Measurements from ENCODE around the gene PEAK1. TPM values are rescaled to one million over a fixed set of nuclear protein-coding genes. Genes with fewer than 3 reads are reported as not detected.
A peak's percentile ranks its signal among the peaks of the same experiment; 100 is the strongest.
"Not testable (repeated sequence)": the region's sequence is repeated elsewhere in the genome, so short reads cannot be mapped to it uniquely, and the experiment has no call there.

Gene PEAK1
- polyA plus RNA-seq, 12 donors: 30.1 to 62.5 (median 38.3) TPM; not detected in 1

DNA sequence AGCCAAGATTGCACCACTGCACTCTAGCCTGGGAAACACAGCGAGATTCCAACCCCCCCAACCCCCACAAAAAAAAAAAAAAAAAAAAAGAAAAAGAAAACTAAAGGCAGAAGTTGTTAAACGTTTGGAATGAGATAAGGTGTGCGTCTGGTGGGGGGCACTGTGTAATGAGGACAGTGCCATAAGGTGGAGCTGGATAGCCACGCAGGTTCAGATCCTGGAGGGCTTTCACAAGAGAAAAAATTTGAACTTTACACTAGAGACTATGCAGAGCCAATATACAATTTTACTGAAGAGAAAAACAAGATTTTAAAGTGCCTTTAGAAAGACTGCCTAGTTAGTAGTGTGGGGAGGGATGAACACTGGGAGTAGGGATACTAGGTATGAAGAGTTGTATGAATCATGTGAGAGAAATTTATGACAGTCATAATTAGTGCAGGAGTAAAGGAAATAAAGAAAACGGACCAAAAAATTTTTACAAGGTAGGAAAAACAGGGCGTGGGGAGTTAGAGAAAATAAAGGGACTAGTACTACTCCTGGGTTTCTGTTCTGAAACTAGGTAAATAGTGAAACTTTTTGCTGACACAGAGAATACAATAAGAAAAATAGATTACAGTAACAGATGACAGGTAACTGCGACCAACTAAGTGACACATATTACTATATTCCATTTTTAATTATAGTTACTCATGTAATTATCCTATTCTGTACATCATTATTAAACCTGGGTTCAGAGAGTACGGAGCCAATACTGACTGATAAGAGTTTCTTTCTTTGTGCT, 108.1 kb downstream of the PEAK1 start:
- DNase-seq: no peak

DNA sequence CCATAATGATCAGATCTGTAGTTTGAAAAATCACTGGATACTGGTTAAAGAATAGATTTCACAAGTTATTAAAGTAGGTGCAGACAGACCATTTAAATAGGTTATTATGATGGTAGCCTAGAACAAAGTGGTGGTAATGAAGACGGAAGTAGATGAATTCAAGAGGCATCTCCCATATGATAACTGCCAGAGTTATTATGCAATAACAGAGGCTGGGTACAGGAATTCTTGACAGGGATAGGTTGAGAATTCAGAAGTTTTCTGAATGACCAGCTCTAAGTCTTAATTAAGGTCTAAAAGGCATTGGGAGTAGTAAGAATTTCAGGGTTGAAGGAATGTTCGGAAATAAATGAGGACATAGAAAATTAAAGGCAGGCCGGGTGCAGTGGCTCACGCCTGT, 108.9 kb downstream of the PEAK1 start:
- DNase-seq: no peak

DNA sequence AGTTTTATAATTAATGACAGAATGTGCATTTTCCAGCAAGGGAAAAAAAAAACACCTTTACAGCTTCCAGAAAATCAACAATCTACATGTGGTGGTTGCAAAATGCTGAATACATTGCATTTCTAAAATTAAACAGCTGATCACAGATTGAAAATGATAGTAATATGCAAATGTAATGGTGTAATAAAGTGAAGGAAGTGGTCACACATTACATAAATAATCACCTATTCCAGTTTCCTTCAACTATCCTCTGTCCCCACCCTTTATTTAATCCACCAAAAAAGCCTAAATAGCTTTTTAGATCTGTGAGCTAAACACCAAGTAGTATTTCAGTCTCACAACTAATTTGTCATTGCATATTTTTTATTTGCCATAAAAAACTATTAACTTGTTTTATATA, 110.5 kb downstream of the PEAK1 start:
- DNase-seq: no peak

DNA sequence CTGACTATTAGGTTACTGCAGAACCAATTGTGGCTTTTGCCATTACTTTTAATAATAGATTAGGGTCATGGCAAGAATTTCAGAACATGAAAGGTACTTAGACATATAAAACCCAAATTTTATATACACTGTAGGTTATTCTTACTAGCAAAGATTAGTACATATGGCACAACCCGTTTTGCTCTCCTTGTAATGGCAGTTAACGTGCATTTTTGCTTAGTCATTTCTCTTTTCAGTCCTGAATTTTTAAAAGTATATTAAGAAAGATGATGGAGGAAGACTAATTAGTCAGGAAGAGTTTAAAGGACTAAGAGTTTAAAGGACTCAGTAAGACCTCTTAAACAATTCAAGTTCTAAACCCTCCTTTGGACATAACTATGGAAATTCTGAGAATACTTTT, 114.0 kb downstream of the PEAK1 start:
- DNase-seq: no peak

DNA sequence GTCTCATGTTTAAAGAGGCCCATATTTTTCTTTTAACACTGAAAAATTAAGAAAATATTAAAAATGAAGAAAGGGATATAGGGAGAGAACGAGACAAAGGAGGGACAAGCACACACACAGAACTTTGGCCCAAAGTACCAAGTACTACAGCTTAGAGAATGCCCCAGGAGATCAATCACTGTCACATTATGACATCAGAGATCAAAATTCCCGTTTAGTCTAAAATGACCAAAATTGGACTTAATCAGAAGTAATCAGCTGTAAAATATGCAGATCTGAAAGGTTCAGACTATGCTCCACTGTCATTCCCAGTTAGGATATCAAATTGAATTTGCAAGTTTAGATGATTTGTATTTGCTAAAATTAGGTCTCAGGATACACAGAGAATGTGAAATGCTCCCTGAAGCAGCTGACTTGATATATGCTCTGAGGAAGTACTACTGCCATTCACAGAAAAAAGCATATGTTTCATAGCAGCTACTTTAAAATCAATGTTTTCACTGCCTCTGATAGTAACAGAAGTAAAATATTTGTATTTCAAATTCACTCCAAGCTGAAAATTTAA, 123.0 kb downstream of the PEAK1 start:
- no peak for DNase-seq

DNA sequence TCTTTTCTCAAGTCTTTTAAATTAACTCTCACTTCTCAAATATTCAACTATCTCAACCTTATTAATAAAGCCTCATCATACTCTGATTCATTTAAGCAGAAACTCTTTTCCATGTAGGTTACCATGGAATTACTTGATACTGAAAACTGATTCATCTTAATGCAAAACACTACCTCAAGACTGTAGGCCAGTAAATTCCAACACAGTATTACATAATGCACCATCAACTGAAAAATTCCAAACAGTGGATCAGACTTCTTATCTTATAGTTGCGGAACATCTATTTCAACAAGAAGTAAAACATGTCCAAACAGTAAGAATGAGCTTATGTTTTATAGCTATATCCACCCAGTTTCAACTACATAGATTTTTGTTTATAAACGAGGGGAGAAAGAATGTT, 124.5 kb downstream of the PEAK1 start:
- no peak for DNase-seq

DNA sequence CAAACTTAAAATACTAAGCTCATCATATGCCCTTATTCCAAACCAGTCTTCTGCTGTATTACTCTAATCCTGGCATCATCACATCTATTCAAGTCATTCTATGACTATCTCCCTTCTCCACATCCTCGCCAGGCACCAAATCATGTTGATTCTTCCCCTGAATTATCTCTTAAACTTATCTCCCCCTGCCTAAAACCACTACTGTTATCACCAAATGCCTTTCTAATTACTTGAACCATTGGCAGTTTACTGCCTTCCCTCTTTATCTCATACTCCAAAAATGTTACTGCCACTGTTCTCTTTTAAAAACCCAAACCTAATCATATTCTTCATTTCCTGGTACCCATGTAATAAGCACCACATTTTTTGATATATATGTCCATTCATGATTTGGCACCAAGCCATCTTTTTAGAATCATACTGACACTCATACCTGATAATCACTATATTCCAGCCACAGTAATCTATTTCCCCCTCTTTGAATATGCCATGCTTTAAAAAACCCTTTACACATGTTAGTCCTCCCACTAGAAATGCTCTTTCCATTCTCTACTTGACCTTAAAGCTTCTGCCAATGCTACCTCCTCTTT, 126.8 kb downstream of the PEAK1 start:
- DNase-seq: no peak

DNA sequence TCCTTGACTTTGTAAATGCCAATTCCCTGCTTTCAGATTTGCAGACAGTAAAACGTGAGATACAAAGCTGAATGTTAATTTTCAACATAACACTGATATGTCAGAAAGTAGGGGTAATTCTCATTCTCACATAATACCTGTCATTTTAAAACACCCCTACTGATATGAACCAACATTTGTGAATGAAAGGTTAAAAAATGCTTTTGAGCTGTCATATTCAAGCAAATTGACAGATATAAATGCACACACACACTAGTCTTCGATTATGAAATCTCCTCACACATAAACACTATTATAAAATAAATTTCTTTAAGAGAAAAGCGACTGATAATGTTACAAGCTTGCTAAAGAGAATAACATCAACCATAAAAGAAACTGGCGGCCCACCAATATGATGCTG, 128.8 kb downstream of the PEAK1 start:
- no peak for DNase-seq

DNA sequence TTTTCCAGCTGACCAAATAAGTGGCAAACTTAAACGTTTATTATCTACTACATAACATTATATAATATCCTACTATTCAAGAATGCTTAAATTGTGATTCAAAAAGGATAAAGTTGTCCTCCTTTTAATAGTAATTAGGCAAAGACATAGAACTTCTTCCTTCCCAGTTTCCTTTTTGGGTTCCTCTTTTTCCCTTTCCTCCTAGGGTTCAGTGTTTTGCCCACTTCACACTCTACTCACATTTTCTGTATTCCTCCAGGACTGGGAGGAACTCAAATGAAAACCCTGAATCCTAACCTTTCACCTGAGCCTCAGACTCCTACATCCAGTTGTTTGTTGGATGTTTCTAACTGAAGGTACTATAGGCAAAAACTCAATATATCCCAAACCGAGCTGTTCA, 132.5 kb downstream of the PEAK1 start:
- no peak for DNase-seq

DNA sequence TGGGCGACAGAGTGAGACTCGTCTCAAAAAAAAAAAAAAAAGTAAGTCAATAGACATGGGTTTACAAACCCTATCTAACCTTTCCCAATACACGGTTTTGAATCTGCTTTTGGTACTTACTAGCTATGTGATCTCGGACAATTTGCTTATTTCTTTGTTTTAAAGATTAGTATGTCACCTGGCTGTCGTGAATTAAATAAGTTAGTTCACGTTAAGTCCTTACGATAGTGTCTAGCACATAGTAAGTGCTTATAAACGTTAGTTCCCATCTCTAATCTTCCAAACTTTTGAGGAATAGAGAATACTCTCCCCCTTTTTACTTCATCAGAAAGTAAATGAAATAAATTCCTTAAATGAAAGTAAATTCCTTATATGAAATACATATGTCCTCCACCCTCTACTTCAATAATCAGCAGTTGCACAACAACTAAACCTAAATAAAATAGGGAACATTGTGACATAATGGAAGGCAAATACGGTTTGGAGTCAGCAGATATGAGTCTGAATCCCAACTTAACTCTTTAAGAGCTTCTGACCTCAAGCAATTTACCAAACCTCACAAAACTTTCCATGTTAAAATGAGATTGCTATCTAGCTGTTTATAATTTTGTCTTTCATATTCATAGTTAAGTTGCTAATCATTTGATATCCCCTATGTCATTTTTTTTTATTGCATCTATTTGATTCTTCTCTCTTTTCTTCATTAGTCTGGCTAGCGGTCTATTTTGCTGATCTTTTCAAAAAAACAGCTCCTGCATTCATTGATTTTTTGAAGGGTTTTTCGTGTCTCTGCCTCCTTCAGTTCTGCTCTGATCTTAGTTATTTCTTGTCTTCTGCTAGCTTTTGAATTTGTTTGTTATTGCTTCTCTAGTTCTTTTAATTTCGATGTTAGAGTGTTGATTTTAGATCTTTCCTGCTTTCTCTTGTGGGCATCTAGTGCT, 134.6 kb downstream of the PEAK1 start:
- no peak for DNase-seq

DNA sequence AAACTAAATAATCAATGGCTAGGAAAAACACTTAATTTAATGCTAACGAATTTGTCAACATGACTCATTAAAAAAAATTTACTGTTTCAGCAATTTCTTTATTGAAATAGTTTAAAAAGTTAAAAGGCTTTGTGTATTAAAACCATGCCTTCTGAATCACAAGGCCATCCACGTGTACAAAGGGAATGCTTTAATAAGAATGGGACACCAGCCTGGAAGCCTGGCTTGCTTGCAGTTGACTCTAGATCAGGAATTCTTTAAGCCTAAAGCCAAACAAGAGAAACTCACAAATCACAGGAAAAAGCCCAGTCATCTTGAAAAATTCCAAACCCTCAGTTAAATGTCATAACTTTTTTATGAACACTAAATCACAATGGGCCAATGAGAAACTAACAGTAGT, 137.6 kb downstream of the PEAK1 start:
- peak; percentile 67 for DNase-seq

DNA sequence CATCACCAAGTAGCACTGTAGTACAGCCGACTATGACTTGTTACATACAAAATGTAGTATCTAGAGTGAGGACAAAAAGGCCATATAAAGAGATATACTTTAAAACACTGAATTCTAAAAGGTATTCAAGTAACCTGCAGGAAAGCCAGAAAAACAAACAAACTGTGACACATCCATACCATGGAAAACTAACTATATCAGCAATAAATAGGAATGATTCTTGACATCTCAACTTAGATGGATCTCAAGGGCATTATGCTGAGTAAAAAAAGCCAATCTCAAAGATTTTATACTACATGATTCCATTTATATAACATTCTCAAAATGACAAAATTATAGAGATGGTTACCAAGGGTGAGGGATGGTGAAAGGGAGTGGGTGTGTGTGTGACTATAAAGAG, 143.0 kb downstream of the PEAK1 start:
- no peak for DNase-seq

DNA sequence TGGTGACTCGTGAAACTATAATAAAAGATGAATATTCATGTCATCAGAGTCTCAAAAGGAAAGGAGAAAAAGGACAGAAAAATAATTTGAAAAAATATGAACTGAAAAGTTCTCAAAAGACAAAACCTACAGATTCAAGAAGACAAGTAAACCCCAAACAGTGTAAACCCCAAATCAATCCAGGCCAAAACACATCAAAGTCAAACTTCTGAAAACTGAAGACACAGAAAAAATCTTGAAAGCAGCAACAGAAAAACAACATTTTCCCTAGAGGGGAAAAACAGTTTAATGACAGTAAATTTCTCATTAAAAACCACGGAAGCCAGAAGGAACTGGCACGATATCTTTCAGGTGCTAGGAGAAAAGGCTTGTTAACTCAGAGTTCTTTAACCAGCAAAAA, 143.8 kb downstream of the PEAK1 start:
- no peak for DNase-seq

DNA sequence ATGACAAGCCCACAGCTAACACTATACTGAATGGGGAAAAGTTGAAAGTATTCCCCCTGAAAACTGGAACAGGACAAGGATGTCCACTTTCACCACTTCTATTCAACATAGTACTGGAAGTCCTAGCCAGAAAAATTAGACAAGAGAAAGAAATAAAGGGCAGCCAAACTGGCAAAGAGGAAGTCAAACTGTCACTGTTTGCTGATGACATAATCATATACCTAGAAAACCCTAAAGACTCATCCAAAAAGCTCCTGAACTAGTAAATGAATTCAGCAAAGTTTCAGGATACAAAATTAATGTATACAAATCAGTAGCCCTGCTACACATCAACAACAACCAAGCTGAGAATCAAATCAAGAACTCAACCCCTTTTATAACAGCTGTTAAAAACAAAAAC, 146.8 kb downstream of the PEAK1 start:
- not testable (repeated sequence) for DNase-seq

DNA sequence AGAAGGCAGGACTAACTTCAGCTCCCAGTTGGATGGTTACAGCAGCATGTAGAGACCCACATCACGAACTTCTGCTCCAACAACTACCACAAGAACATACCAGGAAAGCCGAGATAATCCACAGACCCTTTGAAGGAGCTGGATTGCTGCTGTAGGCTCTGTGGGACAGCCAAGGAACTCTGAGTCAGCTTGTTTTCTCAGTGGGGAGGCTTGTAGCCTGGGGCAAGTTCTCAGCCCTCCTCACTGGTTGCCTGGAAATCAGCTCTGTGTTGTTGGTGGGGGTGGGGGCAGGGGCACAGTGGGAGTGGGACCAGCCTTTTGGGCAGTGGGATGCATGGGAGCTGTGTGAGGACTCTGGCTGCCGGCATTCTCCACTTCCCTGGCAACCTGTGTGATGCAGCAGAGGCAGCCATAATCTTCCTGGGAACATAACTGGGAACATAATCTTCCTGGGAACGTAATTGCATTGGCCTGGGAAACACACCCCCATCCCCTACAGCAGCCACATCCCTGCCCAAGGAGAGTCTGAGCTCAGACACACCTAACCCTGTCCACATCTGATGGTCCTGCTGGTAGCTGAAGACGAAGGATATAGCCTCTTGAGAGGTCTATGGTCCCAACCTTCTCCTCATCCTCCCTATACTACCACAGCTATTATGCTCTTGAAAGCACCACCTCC, 153.1 kb downstream of the PEAK1 start:
- DNase-seq: no peak

DNA sequence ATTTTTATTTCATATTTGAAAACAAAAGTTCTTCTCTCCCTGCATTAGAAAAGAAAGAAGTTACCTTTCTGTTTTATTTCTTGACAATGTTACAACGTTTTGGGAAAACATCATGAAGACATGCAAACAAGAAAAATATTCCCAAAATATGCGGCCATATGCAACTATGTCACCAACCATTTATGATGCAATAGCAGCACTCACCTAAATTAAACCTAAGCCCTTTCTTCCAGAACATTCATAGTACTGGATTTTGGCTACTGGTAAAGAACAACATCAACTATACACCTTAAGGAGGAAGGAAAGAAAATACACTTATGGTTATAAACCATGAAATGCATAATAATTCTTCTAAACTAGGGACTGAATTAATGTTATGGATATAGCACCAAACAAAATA, 164.5 kb downstream of the PEAK1 start:
- DNase-seq: no peak

DNA sequence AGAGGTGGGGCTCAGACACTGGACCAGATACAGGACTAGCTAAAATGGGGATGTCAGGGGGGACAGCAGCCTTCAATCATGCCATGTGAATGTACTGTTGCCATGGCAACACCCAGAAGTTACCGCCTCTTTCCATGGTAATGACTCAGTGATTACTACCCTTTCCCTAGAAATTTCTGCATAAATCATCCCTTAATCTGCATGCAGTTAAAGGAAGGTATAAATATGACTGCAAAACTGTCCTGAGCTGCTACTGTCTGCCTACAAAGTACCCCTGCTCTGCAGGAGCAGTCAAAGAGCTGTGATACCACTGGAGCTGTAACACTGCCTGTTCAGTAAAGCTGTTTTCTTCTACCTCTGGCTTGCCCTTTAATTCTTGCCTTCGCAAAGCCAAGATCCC, 168.2 kb downstream of the PEAK1 start:
- DNase-seq: no peak

DNA sequence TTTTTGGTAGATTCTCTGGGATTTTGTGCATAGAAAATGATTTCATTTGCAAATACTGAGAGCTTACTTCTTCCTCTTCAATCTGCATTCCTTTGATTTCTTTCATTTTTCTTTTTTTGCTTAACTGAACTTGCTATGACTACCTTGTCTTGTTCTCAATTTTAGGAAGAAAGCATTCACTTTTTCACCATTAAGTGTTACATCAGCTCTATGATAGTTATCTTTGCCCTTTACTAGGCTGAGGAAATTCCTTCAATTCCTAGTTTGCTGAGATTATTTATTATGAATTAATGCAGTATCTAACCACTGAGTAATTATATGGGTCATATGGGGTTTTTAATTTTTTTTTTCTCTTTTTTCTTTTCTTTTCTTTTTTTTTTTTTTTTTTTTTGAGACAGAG, 172.8 kb downstream of the PEAK1 start:
- DNase-seq: no peak

DNA sequence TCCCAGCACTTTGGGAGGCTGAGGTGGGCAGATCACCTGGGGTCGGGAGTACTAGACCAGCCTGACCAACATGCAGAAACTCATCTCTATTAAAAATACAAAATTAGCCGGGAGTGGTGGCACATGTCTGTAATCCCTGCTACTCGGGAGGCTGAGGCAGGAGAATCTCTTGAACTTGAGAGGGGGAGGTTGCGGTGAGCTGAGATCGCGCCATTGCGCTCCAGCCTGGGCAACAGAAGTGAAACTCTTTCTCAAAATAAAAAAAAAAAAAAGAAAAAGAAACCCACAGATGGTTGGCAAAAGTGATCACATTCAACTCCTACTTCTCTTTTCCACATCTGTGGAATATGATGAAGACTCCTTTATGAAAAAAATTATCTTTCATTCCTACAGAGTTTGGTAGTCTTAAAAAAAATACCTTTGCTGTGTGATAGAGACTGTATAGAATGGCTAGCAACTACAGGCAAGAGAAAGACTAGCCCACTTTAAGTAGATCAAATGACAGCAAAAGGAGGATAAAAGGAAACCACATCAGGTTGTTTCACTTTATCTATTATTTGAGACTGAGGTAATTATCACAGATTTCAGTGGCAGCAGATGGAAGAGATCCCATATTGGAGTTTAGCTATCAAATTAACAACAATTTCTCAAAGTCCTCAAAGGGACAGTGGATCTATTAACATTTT, 176.0 kb downstream of the PEAK1 start:
- DNase-seq: no peak

DNA sequence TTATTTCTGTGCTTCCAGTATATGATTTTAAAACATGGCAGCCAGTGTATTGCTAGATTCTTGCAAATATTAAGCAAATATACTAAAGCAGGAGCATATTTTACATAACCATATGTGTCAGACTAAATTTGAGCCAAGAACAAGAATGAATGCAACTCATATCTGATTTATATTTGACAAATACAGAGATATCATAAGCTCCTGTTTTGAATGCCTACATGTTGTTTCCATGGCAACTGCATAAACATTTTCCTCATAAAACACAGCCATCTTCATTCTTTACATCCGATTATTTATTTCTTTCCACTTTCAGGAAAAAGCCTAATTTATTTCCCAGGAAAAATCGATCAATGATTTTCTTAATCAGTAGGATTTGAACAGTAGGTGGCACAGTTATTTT, 176.8 kb downstream of the PEAK1 start:
- DNase-seq: no peak

Measured in muscle of arm (tissue), 12 donors.